Fibroblast of the aortic adventitia (primary cell): ENCODE results near the gene PSPC1. TPM values are rescaled to one million over a fixed set of nuclear protein-coding genes. Genes with fewer than 3 reads are reported as not detected.

Experiments
- DNase-seq: peaks from one replicate; pipeline ENCODE4 v3.0.0-alpha.2; 2010; ENCODE audit warnings: low read depth
- H3K4me3 ChIP-seq: 2 replicates; pipeline ENCODE4 v1.5.1; 2011; ENCODE audit warnings: low read depth, mild to moderate bottlenecking, control low read depth, low read length, moderate library complexity
- CTCF ChIP-seq: IDR thresholded peaks from 2 replicates; pipeline ENCODE4 v1.5.1; 2011; ENCODE audit warnings: mild to moderate bottlenecking, low read length, control low read depth, inconsistent platforms; ENCODE audit not compliant: insufficient read depth
- total RNA-seq: library from RNA; depleted of rRNA; stranded (reverse); fragments of >200 nt; gene quantifications from 2 replicates; pipeline ENCODE4 v1.2.3, GENCODE V29; 2012; ENCODE audit warnings: low replicate concordance

PSPC1 gene
- total RNA-seq, 1 donor: 41.0 TPM

- H3K4me3 ChIP-seq: no peak overlapping the region
- no peak for DNase-seq
- TF ChIP-seq CTCF: no peak
Measured at GRCh38 chr13:19685034-19685433, 97.7 kb downstream of the PSPC1 start.

- no peak overlapping the region for H3K4me3 ChIP-seq
- TF ChIP-seq CTCF: no peak
- no peak for DNase-seq
Measured at GRCh38 chr13:19681517-19681916, 101.2 kb downstream of the PSPC1 start.

GRCh38 chr13:19680751-19681150 lies 102.0 kb downstream of the PSPC1 start:
- no peak for DNase-seq
- no peak for TF ChIP-seq CTCF
- H3K4me3 ChIP-seq: no peak overlapping the region

GRCh38 chr13:19676168-19676567 lies 106.6 kb downstream of the PSPC1 start:
- no peak overlapping the region for H3K4me3 ChIP-seq
- DNase-seq: no peak
- no peak for TF ChIP-seq CTCF

GRCh38 chr13:19674898-19675297 lies 107.8 kb downstream of the PSPC1 start:
- DNase-seq: no peak
- no peak for TF ChIP-seq CTCF
- H3K4me3 ChIP-seq: no peak overlapping the region

- DNase-seq: peak; percentile 41
- H3K4me3 ChIP-seq: no peak overlapping the region
- TF ChIP-seq CTCF: no peak
Measured at GRCh38 chr13:19673473-19674430, 109.0 kb downstream of the PSPC1 start.

- no peak overlapping the region for H3K4me3 ChIP-seq
- no peak for DNase-seq
- TF ChIP-seq CTCF: no peak
Measured at GRCh38 chr13:19672990-19673389, 109.8 kb downstream of the PSPC1 start.
